GM21717 (cell line): Measurements from ENCODE around the gene MYH6.

Experiments used
- ATAC-seq: cut with Tn5 transposase; IDR thresholded peaks from one replicate; pipeline ENCODE4 v1.9.1; 2021; ENCODE audit warnings: mild to moderate bottlenecking, moderate library complexity; ENCODE audit not compliant: unreplicated experiment

Gene MYH6

DNA sequence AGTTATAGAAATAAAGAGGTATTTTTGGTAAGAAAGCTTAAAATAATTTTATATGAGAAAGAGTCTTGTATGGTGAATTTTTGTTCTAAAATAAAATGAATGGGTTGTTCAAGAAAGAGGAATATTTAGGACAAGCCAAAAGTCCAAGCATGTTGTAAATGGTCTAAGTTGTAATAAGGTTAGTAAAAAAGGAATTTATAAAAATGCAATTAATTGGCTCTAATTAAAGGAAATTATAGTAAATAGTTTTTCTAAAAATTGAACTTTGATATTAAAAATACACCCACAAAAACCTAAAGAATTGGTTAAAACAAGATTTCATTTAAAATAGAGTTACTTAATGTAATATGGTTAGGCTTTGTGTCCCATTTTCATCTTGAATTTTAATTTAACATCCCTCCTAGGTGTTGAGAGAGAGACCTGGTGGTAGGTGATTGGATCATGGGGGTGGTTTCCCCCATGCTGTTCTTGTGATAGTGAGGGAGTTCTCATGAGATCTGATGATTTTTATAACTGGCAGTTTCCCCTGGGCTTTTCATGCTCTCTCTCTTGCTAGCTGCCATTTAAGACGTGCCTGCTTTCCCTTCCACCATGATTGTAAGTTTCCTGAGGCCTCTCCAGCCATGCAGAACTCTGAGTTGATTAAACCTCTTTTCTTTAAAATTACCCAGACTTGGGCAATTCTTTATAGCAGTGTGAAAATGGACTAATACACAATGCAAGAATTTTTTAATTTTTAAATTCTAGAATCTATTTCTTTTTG is 68.4 kb downstream of the MYH6 start:
- ATAC-seq, result no peak

- no peak for ATAC-seq
Measured at GRCh38 chr14:23335623-23336022, 72.5 kb downstream of the MYH6 start.
